ENCODE measurements around the gene ETV7. TPM values are rescaled to one million over a fixed set of nuclear protein-coding genes. Genes with fewer than 3 reads are reported as not detected.

The ETV7 gene
- total and polyA plus RNA-seq, 2 donors (not counting 1 experiment from before 2014, with no cell fraction given), result 0.96 to 2.0 TPM

- Histone ChIP-seq H3K9ac (ENCODE audit: low read length) (no peak overlapping the region), H3K27me3 (replicated peaks in 1 of 4; ENCODE audit: control extremely low read depth in 1 of 4, control insufficient read depth in 3 of 4, insufficient read depth in 4 of 4, low read length in 3 of 4) (no peaks in the 10 kb centered on the region), H3K36me3 (replicated peaks in 1 of 2; ENCODE audit: control extremely low read depth in 1 of 2, control insufficient read depth in 1 of 2, extremely low read depth in 1 of 2, insufficient read depth in 2 of 2, low read length in 1 of 2) (no peaks in the 10 kb centered on the region), H3K79me2 (ENCODE audit: control insufficient read depth, insufficient read depth, low read length) (no peaks in the 10 kb centered on the region), H3K4me2 (replicated peaks; ENCODE audit: low read depth, low read length, poor library complexity, severe bottlenecking) (no peak overlapping the region), H3K9me3 (ENCODE audit: control extremely low read depth in 1 of 3, control insufficient read depth in 2 of 3, insufficient read depth in 1 of 3, low read length in 2 of 3) (peaks cover 0 to 3% (median under 1%) of the 10 kb centered on the region in 3 donors), H4K20me1 (ENCODE audit: control insufficient read depth, insufficient read depth, low read length, poor library complexity, severe bottlenecking) (no peaks in the 10 kb centered on the region), H3K4me1 (ENCODE audit: control insufficient read depth in 2 of 2, insufficient read depth in 2 of 2, low read length in 2 of 2) (no peaks in the 10 kb centered on the region), H3K4me3 (ENCODE audit: control extremely low read depth in 1 of 5, extremely low read depth in 1 of 5, insufficient read depth in 1 of 5, low read depth in 2 of 5, low read length in 4 of 5) (no peak overlapping the region), H3K27ac (ENCODE audit: low read length in 2 of 2) (no peak overlapping the region), H2AFZ (ENCODE audit: insufficient read depth, low read depth, low read length, poor library complexity, severe bottlenecking) (no peak overlapping the region)
- intact Hi-C loops (cut with micrococcal nuclease), result no loop called here
- 75% methylated on average over 11 of the region's 15 CpGs for WGBS (ENCODE audit: insufficient coverage)
- TF ChIP-seq EZH2 (IDR thresholded peaks at IDR 0.05; ENCODE audit: borderline replicate concordance, insufficient read depth, low read depth, low read length, poor library complexity, severe bottlenecking) (no peak), CTCF (IDR thresholded peaks at IDR 0.05) (no peak)
- no peaks in the 10 kb centered on the region for H3K27me3 Mint-ChIP-seq
- H3K4me3 Mint-ChIP-seq, result no peak overlapping the region
- peaks cover 2% of the 10 kb centered on the region for H3K9me3 Mint-ChIP-seq (ENCODE audit: insufficient read depth)
- ChIA-PET CTCF (interaction anchor here (2.6 to 15.7 kb wide), 2 partner anchors 10 to 46 kb away, joined by 11 to 149 read pairs; no protein-coding TSS in a partner anchor), POLR2A (no interaction called here)
- no peak for DNase-seq
- H3K4me1 Mint-ChIP-seq, result no peaks in the 10 kb centered on the region
- H3K27ac Mint-ChIP-seq, result no peak overlapping the region
- ATAC-seq (ENCODE audit: low read depth), result no peak
Measured at GRCh38 chr6:36350681-36351571, 36.5 kb downstream of the ETV7 start.

GRCh38 chr6:36350082-36350481, 37.4 kb downstream of the ETV7 start:
- no peaks in the 10 kb centered on the region for H3K4me1 ChIP-seq (ENCODE audit: control insufficient read depth in 2 of 2, insufficient read depth in 2 of 2, low read length in 2 of 2)
- no peak overlapping the region for H3K27ac ChIP-seq (ENCODE audit: low read length in 2 of 2)
- TF ChIP-seq CTCF (IDR thresholded peaks at IDR 0.05), result no peak
- TF ChIP-seq EZH2 (IDR thresholded peaks at IDR 0.05; ENCODE audit: borderline replicate concordance, insufficient read depth, low read depth, low read length, poor library complexity, severe bottlenecking), result no peak
- ChIA-PET POLR2A (interaction anchor here (0.6 kb wide), 1 partner anchor 896 kb away, joined by 3 read pairs; no protein-coding TSS in a partner anchor), CTCF (interaction anchor here (2.6 to 15.7 kb wide), 2 partner anchors 9 to 45 kb away, joined by 11 to 149 read pairs; no protein-coding TSS in a partner anchor)
- no peak overlapping the region for H3K9ac ChIP-seq (ENCODE audit: low read length)
- H3K4me3 ChIP-seq (ENCODE audit: control extremely low read depth in 1 of 5, extremely low read depth in 1 of 5, insufficient read depth in 1 of 5, low read depth in 2 of 5, low read length in 4 of 5), result no peak overlapping the region
- H3K4me1 Mint-ChIP-seq, result no peaks in the 10 kb centered on the region
- H3K36me3 ChIP-seq (replicated peaks in 1 of 2; ENCODE audit: control extremely low read depth in 1 of 2, control insufficient read depth in 1 of 2, extremely low read depth in 1 of 2, insufficient read depth in 2 of 2, low read length in 1 of 2), result no peaks in the 10 kb centered on the region
- H3K27ac Mint-ChIP-seq, result no peak overlapping the region
- WGBS (ENCODE audit: insufficient coverage), result 30% methylated on average over 3 of the region's 4 CpGs
- H3K9me3 Mint-ChIP-seq (ENCODE audit: insufficient read depth), result peaks cover 2% of the 10 kb centered on the region
- H3K4me2 ChIP-seq (replicated peaks; ENCODE audit: low read depth, low read length, poor library complexity, severe bottlenecking), result no peak overlapping the region
- no peak overlapping the region for H2AFZ ChIP-seq (ENCODE audit: insufficient read depth, low read depth, low read length, poor library complexity, severe bottlenecking)
- no peak for ATAC-seq (ENCODE audit: low read depth)
- H3K4me3 Mint-ChIP-seq, result no peak overlapping the region
- H3K27me3 Mint-ChIP-seq, result no peaks in the 10 kb centered on the region
- H3K9me3 ChIP-seq (ENCODE audit: control extremely low read depth in 1 of 3, control insufficient read depth in 2 of 3, insufficient read depth in 1 of 3, low read length in 2 of 3), result peaks cover 0 to 3% (median 2%) of the 10 kb centered on the region in 3 donors
- no peak for DNase-seq
- intact Hi-C loops (cut with micrococcal nuclease), result no loop called here
- H3K27me3 ChIP-seq (replicated peaks in 1 of 4; ENCODE audit: control extremely low read depth in 1 of 4, control insufficient read depth in 3 of 4, insufficient read depth in 4 of 4, low read length in 3 of 4), result no peaks in the 10 kb centered on the region
- H3K79me2 ChIP-seq (ENCODE audit: control insufficient read depth, insufficient read depth, low read length), result no peaks in the 10 kb centered on the region
- no peaks in the 10 kb centered on the region for H4K20me1 ChIP-seq (ENCODE audit: control insufficient read depth, insufficient read depth, low read length, poor library complexity, severe bottlenecking)

Measured in B cell (primary cell).